ENCODE data around the gene GABRB1.

- TF ChIP-seq CTCF (IDR thresholded peaks at IDR 0.05) (no peak), POLR2A (IDR thresholded peaks at IDR 0.05) (no peak)
These were observed 43.9 kb downstream of the GABRB1 start for GRCh38 chr4:47075262-47075661.

Data from thyroid gland (tissue), 4 donors.